GM19043 (cell line): ENCODE measurements around the gene MEGF10.

Source experiments
- ATAC-seq: cut with Tn5 transposase; IDR thresholded peaks from one replicate; pipeline ENCODE4 v1.9.1; 2021; ENCODE audit warnings: low read depth; ENCODE audit not compliant: unreplicated experiment

MEGF10 gene

GRCh38 chr5:127363403-127363802 is 72.8 kb downstream of the MEGF10 start:
- ATAC-seq: no peak

GRCh38 chr5:127367029-127367428 is 76.4 kb downstream of the MEGF10 start:
- no peak for ATAC-seq

GRCh38 chr5:127367946-127368465 is 77.4 kb downstream of the MEGF10 start:
- no peak for ATAC-seq

DNA sequence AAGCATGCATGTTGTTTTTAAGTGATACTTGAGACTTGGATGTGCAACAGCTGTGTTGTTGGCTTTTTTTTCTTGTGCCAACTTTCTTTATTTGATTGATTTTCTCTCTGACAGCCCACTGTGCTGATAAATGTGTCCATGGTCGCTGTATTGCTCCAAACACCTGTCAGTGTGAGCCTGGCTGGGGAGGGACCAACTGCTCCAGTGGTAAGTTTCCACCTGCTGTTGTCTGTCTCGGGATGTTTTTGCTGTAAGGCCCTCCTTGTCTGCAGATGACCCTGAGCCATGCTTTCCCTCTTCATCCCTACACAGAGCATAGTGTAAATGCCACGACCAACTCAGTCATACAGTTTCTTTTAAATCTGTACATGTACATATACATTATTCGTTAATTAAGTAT is 79.2 kb downstream of the MEGF10 start:
- no peak for ATAC-seq

GRCh38 chr5:127370631-127371030 is 80.0 kb downstream of the MEGF10 start:
- no peak for ATAC-seq

DNA sequence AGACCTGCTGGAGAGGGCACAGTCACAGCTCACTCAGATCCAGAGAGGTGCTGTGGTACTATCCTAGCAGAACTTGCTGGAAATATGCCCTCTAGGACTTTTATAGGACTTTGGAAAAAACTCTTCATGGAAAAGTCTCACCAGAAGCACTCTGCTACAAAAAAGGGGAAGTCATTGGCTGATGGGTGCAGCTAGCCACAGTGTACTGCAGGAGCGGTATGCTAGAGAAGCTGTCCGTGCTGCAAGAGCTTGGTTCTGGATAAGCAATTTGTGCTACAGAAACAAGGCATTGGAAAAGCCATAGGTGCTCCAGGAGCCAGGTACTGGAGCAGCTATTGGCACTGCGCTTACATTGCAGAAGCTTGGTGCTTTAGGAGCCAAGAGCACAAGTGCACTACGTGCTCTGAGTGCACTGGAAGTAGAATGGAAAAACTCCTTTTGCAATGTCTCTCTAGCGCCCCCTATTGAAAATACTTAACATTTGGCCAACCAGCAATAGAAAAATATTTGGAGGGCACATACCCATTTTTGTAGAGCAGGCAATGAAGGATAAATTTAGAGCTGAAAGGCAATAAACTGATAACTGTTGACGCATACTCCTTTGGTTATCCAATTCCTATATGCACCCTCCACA is 83.4 kb downstream of the MEGF10 start:
- no peak for ATAC-seq

DNA sequence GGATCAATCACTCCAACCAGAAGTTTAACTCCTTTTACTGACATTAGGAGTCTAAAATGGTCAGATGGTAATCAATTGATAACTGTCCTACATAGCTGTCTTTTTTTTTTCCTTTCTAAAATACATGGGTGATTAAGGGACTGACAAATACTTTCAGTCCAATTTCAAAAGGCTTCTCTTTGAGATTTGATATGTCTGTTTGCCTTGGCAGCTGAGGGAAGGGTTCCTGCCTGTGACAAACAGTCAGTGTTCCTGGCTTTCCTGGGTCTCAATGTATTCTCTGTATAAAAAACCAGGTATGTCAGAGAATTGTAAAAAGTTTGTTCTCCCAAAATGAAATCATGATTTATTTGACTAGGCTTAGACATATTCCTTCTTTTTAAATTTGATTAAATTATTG is 84.5 kb downstream of the MEGF10 start:
- no peak for ATAC-seq

DNA sequence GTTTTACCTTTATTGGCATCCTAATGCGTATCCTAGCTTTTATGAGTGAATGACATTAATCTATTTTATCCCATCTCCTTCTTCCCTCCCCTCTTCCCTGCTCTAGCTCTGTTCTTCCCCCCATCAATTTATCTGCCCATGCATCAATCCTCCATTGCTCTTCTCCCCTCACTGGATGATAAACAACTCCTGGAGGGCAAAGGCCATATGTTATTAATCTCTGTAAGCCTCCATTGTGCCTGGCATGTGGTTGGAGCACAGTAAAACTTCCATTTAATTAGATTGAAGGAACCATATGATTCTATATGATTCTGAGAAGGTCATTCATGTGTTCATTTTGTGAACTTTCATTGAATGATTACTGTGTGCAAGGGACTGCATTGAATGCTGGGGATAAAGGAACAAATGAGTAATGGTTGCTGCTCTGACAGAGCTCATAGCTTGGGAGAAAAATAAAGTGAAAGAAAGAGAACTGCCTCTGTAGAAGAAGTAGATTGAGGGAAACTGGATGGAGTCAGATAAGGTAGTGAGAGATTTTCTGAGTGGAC is 85.0 kb downstream of the MEGF10 start:
- ATAC-seq: no peak

DNA sequence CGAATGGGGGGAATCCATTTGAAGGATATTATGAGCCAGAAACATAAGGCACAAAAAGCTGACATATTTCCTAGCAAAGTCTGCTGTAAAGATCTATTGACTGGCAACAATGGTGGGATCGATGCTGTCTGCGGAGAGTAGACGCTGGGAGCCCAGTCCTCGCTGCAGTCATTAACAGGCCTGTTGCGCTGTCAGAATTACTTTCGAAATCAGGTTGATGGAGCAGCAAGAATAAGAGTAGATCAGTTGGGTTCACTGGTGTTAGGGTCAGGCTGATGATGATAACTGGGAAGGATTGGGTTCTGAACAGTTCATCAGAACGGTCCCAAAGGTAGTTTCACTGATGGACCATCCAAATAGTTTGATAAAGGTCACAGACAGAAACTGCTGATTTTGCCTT is 87.1 kb downstream of the MEGF10 start:
- no peak for ATAC-seq

DNA sequence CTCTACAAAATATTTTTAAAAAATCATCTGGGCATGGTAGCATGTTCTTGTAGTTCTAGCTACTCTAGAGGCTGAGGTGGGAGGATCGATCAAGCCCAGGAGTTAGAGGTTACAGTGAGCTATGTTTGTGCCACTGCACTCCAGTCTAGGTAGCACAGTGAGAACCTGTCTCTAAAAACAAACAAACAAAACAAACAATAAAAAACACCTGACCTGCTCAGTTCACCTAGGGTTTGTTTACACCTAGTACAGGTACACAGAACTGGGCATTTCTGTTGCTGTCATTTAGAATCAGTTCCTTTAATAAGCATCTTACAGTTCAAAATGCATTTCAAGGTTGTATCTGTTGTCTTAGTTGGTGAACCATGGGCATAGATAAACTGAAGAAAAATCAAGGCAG is 95.3 kb downstream of the MEGF10 start:
- ATAC-seq: no peak

DNA sequence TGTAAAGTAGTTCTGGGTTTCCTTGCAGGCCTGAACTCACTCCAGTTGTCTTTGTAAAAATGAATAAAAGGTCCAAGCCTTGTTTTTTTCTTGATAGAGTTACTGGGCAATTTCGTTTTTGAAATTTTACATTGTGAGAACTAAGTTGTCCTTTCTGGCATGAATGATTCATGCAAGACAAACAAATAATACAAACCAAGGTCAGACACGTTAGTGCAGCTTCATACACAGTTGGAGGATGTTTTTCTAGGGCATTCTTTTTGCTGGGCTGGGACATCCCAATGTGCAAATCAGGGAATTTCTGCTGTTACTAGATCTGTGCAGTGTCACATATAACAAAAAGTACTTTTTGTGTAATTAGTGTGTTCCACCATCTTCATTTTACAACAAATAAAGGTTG is 96.0 kb downstream of the MEGF10 start:
- ATAC-seq: no peak

DNA sequence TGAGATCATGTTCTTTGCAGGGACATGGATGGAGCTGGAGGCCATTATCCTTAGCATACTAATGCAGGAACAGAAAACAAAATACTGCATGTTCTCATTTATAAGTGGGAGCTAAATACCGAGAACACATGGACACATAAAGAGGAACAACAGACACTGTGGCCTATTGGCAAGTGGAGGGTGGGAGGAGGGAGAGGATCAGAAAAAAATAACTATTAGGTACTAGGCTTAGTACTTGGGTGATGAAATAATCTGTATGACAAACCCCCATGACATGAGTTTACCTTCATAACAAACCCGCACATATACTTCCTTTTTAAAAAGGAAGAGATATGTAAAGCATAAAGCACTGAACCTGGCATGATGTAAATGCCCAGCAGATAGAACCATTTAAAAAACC is 99.0 kb downstream of the MEGF10 start:
- ATAC-seq: no peak

- no peak for ATAC-seq
Observed at GRCh38 chr5:127392762-127393161, 102.2 kb downstream of the MEGF10 start.

- ATAC-seq: no peak
Observed at GRCh38 chr5:127396490-127397155, 106.0 kb downstream of the MEGF10 start.

- no peak for ATAC-seq
Observed at GRCh38 chr5:127398508-127398907, 107.9 kb downstream of the MEGF10 start.

DNA sequence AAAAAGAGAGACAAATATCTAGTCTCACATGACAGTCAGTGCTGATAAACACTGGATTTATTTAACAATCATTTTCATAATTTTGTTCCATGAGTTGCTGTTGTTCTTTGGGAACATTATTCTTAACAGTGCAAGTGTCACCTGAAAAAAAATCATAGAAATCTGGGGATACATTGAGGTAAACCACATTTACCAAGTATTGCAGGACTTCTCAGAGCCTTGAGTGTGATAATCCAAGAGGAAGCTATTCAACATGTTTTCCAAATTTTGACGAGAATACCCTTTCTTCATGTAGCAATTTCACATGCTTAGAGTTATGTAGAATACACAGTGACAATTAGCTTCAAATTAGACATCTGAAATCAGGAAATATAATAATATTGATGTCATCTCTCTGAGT is 108.5 kb downstream of the MEGF10 start:
- ATAC-seq: no peak

DNA sequence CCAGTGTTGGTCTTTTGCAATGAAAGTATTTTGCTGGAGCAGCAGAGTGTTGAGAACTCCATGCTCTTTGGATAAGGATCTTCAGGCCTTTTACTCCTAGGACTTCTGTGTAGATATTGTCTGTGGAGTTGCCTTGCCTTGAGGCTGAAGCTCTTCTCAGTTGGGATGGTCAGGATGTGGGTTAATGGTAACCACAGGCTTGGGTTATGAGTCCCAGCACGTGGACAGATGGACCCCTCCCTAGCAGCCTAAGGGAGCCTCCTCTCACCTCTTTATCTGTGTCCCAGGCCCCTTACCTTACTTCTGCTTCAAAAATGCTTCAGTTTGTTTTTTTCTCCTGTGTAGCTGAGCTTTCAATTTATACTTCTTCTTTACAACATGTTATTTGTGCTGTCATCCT is 109.9 kb downstream of the MEGF10 start:
- ATAC-seq: peak; percentile 53

DNA sequence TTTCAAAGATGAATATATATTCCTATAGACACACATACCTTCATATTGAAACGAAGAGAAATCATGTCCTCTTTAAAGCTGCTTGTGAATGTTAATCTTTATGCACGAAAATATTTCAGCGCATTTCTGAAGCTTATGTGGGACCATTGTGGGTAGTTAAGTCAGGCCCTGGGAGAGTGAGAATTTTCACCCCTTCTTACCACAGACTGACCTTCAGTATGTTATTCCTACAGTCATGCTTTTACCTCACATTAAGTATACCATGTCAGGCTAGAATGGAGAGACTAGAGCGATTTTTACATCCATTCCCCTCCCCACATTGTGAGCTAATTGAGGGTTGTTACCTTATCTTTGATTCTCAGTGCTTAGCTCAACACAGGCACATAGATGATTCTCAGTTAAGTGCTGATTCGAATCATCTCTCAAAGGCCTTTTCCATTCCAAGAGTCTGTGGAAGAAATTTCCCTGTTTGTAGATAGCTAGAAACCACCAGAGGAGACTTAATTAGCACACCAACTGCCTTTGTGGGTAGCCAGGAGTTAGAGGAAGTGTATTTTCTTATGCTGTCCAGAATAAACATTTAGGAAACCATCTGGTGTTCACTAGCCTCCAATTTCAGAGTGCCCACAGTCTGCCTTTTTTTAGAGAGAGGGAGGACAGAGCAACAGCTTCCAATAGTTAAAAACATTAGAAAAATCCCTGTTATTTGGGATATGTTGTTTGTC is 110.5 kb downstream of the MEGF10 start:
- ATAC-seq: no peak

- no peak for ATAC-seq
Observed at GRCh38 chr5:127402361-127402760, 111.8 kb downstream of the MEGF10 start.

- no peak for ATAC-seq
Observed at GRCh38 chr5:127404190-127404589, 113.6 kb downstream of the MEGF10 start.

DNA sequence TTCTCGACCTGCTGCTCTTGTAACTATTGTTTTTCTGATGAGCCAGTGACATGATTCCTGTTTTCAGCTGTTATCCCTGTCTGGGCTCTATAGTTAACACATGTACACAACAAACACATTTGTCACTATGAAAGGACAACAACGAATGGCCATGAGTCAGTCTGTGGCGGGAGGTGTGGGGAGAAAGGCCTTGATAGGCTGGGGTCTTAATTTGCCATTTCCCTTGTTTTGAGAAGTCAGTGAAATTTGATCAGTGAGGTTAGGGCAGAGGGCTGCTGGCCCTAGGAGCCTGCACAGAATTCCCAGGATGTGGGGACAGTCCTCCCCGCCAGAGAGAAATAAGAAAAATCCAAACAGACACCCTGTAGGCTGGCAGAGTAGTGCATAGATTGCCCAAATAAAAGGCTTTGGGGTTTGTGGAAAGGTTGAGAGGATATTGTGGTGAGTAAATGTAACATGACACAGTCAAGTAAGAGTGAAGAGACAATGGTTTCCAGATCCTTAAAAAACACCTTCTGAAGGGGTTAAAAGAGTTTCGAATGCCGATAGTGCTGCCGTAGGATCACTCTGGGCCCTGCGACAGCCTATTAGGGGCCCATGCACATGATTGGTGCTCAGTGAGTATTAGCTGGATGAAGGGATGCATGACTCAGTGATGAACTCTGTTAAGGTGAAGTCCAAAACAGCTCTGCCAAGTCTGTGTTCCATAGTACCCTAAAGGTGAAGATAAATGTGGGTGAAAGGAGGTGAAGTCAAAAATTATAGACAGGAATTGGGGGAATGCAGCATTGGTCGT is 115.9 kb downstream of the MEGF10 start:
- ATAC-seq: no peak
